ENCODE results near the gene ARFGAP3.

ARFGAP3 gene, protein sequence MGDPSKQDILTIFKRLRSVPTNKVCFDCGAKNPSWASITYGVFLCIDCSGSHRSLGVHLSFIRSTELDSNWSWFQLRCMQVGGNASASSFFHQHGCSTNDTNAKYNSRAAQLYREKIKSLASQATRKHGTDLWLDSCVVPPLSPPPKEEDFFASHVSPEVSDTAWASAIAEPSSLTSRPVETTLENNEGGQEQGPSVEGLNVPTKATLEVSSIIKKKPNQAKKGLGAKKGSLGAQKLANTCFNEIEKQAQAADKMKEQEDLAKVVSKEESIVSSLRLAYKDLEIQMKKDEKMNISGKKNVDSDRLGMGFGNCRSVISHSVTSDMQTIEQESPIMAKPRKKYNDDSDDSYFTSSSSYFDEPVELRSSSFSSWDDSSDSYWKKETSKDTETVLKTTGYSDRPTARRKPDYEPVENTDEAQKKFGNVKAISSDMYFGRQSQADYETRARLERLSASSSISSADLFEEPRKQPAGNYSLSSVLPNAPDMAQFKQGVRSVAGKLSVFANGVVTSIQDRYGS
- 59.6 to 235 (median 99.5) reads per million in 18 experiments for total RNA-seq

DNA sequence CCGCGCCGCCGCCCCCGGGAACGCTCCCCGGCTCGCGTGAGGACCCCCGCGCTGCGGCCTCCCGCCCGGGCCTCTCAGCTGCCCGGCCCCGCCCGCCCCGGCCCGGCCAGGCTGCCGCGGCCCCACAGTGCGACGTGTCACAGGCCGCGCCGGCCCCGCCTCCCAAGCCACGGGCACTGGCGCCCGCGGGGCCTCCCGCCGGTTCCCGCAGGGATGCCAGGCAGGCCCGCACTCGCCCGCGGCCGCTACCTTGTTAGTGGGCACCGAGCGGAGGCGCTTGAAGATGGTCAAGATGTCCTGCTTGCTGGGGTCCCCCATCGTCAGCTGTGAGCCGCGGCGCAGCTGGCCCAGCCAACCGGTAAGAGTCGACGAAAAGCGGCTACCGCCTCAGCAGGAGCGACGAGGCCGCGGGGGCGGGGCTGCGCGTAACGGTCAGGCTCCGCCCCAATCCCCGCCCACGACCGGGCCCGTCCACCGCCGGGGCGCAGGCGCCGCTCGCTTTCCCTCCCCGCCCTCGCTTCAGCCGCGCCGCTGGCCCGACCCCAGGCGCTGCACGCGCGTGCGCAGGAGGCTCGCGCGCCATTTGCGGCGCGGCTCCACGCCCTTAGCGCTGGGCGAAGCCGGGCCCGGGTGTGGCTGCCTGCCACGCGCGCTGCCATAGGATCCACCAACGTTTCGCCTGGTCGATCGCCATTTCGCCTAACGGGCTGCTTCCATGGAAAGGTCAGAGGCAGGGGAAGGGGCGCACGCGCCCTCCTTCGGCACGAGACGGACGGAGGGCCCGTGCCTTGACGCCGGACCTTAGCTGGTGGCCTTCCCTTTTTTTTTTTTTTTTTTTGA, at the start of gene ARFGAP3:
TSS of gene ARFGAP3 (minus strand) at position 409 of the 840 bp plus-strand sequence. CDS start at position 318, 91 bp downstream.
- DNase-seq: peak; percentile 97 to 99

GRCh38 chr22:42905702-42906183, 48.7 kb upstream of the ARFGAP3 start:
- DNase-seq: no peak

DNA sequence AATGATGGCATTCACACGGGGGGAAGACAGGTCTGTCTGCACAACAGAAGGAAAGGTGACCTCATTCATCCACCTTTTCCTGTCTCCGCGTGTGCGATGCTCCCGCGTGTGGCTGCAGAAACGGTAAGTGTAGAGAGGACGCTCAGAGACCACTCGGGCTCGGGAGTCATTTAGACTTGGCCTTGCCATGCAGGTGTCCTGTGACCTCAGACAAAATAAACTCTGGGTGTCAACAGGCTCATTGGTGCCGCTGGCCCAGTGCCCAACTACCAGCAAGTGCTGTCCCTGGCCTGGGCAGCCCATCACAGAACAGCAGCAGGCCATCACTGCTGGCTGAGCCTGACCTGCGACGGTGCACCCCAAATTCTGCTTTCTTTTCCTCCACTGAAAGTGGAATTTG, 48.1 kb upstream of the ARFGAP3 start:
- no peak for DNase-seq

DNA sequence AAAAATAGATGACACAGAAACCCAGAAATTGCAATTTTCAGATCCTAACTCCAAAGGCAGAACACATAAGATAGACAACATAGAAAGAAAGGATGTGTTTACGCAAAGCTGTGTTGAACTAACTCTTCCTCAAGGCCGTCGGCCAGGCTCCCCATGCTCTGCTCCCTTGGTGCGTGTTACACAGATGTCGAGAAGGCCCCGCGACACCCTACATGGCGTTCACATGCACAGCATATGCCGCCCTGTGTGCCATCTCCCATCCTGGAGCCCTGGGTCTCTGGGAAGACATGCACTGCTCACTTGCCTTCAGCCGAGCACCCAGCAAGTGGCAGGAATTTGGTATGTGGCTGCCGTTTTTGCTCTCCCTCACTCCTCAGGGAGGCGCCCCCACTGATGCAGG, 47.0 kb upstream of the ARFGAP3 start:
- DNase-seq: no peak

DNA sequence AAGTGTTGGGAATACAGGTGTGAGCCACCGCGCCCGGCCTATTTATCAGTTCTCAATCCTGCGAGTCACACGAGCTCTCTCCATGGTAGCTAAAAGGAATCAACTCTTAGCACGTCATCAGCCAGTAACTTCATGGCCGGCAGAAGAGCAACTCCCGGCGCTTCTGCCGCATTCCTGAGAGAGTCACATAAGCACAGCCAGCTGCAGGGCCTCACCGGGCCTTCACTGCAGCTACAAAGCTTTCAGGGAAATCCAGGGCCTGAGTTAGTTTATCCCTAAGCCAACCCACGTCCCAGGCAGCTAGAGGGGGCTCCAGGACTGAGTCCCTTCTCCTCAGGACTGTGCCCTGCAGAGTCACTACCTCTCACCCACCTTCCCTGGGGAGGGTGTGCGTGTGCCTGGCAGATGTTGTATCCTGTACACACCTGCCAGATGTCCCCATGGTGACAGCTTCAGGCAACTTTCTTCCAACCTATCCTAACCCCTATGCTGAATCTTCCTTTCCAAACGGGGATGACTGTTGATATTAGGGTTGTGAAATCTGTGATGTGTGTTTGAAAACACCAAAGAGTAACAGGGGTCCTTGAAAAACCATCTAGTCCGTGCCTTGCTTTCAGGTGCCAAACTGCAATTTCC, 45.9 kb upstream of the ARFGAP3 start:
- no peak for DNase-seq

- DNase-seq: no peak
Observed at GRCh38 chr22:42901790-42902508, 44.9 kb upstream of the ARFGAP3 start.

GRCh38 chr22:42897960-42898359, 40.9 kb upstream of the ARFGAP3 start:
- DNase-seq: no peak

- DNase-seq: peak; percentile 70 to 85
Observed at GRCh38 chr22:42895541-42895981, 38.5 kb upstream of the ARFGAP3 start.

- peak; percentile 78 to 83 for DNase-seq
Observed at GRCh38 chr22:42895087-42895486, 38.0 kb upstream of the ARFGAP3 start.

- no peak for DNase-seq
Observed at GRCh38 chr22:42893371-42894150, 36.5 kb upstream of the ARFGAP3 start.

GRCh38 chr22:42892571-42893316, 35.7 kb upstream of the ARFGAP3 start:
- DNase-seq: peak; percentile 51 to 57

GRCh38 chr22:42892156-42892555, 35.1 kb upstream of the ARFGAP3 start:
- peak in 1 of 2 donors; percentile 26 for DNase-seq

- no peak for DNase-seq
Observed at GRCh38 chr22:42891696-42892095, 34.6 kb upstream of the ARFGAP3 start.

GRCh38 chr22:42891008-42891407, 33.9 kb upstream of the ARFGAP3 start:
- DNase-seq: no peak

GRCh38 chr22:42889304-42889703, 32.2 kb upstream of the ARFGAP3 start:
- DNase-seq: peak; percentile 80 to 95

GRCh38 chr22:42887523-42888507, 30.7 kb upstream of the ARFGAP3 start:
- no peak for DNase-seq

DNA sequence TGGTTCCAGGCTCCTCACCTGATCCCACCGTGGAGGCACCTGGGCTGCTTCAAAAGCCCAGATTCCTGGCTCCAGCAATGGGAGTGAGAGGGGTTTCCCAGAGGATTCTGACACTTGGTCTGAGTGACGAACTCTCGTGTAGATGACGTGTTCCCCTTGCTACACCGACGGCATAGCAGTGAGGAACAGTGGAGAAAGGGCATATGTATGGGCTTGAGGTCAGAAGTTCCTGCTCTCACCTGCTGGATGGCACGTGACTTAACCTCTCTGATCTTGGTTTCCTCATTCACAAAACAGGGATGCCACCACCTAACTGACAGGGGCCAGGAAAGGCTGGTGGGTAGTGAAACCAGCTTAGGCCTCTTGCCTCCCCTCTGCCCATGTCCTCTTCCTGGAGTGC, 30.0 kb upstream of the ARFGAP3 start:
- DNase-seq: no peak

DNA sequence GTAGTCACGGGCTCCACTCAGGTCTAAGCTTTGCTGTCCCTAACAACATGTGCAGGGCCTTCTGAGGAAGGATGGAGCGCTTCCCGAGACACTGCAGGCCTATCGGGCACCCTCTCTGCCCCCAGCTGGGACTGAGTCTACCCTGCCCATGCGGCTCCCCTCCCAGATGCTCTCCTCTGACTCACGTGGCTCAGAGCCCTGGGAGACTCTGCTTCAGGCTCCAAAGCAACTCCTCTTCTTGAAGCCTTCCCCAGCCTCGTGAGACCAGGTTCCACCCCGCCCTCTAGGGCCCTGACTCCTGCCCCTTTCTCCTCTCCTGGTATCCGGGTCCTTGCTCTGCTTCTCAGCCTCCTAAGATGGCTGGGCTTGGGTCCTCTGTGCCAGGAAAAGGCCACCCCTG, 28.4 kb upstream of the ARFGAP3 start:
- no peak for DNase-seq
